ENCODE measurements around the gene PPP2R3B.
A peak's percentile ranks its signal among the peaks of the same experiment; 100 is the strongest.
"Not testable (repeated sequence)": the region's sequence is repeated elsewhere in the genome, so short reads cannot be mapped to it uniquely, and the experiment has no call there.

The PPP2R3B gene

DNA sequence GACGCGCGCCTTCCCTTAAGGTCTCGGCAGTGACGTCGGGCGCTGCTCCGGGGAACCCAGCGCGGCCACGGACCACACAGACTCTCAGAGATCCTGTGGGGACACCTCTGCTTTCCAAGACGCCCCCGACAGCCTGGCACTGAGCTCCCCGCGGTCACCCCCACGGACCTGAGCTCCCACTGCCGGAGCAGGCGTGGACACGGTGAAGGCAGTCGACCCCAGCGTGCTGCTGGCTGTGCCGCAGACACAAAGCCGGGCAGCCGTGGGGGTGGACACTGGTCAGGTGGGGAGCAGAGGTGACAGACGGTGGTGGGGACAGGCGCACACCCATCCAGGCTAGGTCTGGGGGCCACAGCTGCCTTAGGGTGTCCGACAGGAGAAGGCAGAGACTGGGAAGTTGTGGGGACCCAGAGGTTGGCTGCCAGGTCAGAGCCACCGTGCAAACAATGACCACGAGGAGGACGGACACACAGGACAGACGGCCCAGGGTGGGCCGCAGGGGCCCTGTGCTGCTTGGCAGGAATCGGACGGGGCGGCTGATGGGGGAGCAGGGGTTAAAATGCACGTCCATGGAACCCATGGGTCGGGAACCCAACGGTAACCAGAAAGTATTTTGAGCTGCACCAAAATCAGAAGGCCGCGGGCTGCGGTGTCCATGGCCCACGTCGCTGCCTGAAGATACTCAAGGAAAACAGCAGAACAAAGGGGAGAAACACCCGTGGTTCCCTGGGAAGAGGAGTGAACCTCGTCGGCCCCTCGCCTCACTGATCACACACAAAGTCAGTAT is 51.5 kb downstream of the PPP2R3B start:
- no peak for DNase-seq

DNA sequence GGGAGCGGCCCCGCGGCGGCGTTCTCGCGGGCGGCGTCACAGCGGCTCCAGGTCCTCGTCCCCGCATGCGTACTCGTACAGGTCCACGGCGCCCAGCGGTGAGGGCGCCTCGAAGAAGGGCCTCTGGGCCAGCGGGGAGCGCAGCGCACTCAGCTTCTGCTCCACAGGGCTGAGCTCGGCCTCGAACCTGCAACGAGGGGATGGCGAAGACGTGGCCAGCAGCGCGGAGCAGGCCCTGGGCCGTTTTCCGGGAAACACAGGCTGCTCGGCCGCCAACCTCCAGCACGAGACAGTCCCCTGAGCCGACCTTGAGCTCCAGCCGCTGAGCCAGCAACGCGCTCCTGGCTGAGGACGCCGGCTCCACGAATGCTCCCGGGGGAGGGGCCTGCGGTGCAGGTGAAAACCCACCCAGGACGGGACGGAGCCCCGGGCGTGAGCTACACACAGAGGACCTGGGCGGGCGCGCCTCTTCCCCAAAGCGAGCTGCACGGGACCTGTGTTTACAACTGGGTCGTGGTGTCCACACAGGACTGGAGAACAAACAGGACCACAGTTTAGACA is 52.3 kb downstream of the PPP2R3B start:
- DNase-seq = no peak

DNA sequence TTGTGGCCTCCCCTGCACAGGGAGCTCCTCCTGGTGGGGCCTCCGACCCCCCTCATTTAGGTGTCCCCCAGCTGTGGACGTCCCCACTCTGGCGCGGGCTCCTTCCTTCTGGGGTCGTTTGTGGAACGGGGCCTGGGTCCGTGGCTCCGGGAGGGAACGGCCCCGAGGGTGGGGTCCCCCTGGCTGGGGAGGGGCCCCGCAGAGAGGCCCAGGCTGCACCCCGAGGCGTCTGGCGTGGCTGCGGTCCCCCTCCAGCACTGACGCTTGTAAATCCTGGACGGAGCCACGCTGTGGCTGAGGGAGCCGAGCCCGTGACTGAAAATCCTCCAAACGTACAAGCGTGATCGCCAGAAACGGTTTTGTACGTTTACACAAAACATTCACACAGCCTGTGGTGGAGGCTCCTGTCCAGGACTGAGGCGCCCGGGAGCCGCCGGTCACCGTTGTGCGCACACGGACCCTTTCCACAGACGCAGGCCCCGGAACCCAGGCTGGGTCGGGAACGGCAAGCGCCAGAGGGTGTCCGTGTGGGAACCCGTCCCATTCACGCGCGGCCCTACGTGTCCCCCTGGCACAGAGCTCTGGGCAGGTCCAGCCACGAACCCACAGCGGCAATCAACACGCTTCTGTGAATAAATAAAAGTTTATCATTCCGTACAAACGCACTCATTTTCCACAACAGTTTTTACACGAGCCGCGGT is 52.9 kb downstream of the PPP2R3B start:
- DNase-seq = no peak

DNA sequence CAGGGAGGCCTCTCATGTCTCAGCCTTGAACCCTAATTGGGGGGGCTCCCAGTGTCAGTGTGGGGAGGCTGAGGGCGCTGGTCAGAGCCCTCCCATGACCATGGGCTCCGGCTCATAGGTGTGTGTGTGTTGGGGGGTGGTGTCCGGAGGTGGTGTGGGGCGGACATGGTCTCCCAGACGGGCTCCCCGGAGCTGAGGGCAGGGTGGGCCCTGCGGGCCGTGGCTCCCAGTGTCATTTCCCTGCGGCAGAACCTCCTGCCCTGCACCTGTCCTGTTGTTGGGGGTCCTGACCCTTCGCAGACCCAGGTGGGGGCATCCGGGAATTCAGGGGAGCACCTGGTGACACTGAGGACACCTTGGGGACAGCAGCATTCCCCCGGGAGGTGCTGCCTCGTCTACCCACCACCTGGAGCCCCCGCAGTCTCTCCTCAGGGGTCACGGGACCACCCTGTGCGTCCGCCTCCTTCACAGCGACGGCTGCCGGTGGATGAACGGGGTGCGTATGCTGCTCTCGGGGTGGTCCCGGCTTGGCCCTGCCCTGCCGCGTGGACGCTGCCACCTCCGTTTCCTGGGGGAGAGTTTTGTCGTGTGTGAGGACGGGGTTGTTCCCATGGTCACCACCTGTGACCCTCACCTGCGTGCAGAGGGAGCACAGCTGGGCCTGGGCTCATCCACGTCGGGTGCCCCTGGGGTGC is 53.6 kb downstream of the PPP2R3B start:
- DNase-seq = no peak

DNA sequence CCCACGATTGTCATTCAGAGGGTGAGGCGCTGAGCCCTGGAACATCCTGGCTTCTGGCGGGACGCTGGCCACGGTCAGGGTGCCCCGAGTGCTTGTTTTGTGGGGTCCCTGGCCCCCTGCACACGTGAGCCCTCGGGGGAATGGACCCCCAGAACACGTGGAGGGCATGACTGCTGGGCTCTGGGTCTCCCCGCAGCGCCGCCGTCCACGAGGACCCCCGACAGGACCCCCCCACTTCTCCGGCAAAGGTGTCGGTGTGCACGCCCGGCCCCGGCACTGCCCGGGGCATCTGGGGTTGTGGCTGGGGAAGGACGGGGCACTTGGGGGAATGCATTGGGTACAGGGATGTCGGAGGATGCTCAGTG is 54.2 kb downstream of the PPP2R3B start:
- no peak for DNase-seq

DNA sequence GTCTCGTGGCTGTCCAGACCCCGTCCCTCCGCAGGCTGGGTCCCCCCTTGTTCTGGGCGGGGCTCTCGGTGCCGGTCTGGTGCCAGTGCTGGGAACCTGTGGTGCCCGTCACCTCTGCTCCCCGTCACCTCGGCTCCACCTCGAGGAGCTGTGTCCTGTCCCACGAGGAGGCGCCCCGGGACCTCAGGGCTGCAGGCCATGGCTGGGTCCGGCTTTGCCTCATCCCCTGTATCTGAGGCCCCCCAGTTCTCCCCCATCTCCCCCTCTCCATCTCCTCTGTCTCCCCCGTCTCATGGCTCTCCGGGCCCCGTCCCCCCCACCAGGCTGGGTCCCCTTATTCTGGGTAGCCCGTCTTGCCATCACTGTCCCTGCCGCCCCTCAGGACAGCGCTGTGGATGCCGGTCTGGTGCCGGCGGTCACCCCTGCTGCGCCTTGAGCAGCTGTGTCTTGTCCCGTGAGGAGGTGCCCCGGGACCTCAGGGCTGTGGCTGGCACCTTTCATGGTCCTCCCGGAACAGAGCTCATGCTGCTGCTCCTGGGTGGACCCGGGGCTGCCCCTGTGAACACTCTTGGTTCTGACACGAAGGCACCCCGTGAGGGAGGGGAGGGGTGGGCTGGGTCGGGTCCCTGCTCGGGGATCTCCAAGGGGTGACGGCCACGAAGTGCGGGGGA is 54.7 kb downstream of the PPP2R3B start:
- no peak for DNase-seq

DNA sequence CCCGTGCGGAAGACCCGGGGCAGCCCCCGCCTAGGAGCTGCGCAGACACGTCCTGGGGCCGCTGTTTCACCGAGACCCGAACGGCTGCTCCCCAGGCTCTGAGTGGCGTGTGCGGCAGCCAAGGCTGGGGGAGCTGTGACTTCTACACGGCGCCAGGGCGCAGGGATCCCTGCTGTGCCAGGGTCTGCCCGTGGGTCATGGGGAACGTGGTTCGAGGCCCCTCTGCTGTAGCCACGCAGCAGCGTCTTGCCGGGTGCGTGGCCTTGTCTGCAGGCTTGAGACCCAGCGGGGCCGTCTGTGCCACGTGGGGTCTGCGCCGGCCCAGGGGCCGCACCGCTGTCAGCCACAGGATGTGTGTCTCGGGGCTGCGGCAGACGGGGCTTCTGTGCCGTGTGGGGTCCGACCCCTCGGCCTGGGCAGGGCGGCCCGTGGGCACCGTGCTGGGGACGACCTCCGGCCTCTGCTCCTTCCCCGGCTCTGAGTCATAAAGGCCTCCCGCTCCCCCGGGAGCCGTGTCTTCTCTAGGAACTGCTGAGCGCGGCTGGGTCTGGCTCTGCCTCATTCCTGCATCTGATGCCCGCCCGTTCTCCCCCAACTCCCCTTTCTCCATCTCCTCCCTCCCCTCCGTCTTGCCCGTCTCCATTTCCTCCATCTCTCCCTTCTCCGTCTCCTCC is 55.4 kb downstream of the PPP2R3B start:
- no peak for DNase-seq

DNA sequence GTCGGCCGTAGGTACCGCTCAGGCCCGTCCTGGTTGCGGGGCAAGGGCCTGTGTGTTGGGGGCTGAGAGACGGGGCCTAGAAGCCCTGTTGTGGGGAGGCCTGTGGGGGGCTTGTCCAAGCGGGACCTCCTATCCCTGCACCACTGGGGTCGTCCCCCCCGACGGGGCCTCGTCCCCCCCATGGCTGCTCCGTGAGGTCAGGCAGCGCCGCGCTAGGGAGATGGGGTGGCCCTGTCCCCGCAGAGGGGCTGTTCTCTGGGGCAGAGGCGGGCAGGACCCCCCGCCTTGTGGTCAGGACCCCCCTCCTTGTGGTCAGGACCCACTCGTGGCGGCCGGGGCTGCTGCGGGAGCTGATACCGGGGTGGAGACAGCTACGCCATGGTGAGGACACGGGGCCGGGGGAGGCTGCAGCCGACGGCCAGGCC is 56.0 kb downstream of the PPP2R3B start:
- DNase-seq = no peak

DNA sequence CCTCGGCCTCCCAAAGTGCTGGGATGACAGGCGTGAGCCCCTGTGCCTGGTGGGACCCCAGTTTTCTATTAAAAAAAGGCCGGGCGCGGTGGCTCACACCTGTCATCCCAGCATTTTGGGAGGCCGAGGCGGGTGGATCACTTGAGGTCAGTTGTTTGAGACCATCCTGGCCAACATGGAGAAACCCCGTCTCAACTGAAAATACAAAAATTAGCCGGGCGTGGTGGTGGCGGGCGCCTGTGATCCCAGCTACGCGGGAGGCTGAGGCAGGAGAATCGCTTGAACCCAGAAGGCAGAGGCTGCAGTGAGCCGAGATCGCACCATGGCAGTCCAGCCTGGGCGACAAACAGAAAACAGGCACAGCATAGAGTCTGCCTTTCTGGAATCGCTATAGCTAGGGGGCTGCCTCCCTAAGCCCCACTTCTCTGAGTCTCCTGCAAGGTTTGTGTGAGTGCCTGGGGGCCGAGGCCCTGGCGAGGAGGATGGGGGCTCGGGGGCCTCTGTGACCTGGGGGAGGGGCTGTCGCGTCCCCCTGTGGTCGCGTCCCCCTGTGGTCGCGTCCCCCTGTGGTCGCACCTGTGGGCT is 56.5 kb downstream of the PPP2R3B start:
- not testable (repeated sequence) for DNase-seq

DNA sequence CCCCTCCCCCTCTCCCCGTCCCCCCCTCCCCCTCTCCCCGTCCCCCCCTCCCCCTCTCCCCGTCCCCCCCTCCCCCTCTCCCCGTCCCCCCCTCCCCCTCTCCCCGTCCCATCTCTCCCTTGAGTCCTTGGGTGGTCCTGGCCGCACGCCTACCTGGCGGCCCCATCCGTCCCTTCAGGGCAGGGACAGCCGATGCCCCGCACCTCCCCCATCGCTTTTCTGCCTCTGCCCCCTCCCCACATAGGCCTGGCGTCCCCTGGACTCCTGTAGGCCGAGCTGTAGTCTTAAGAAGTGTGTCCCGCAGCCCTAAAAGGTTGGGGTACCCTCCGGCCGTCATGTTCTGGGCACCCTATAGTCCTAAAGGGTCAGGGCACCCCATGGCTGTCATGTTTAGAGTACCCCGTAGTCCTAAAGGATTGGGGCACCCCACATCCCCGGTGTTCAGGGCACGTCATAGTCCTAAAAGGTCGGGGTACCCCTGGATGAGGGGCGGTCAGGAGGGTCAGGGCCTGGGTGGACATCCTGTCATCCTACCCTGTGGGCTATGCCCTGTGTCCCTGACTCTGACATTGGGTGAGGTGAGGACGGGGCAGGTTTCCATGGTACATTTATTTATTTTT is 57.3 kb downstream of the PPP2R3B start:
- no peak for DNase-seq

DNA sequence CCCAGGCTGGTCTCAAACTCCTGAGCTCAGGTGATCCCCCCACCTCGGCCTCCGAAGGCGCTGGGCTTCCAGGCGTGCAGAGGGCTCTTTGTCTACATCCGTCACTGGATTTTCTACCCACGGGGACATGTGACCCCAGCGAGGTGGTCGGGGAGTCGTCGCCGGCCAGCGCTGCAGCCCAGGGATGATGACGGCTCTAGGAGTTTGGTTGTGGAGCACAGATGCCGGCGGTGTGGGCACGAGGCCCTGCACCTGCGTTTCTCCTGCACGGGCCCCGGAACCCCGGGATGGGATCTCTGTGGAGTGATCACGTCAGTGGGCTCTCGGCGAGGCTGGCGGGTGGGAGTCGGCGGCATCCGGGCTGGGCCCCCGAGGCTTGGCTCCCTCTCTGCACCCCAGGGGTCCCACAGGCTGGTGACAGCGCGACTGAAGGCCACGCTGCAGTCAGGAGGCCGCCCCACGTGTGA is 59.0 kb downstream of the PPP2R3B start:
- DNase-seq = no peak

DNA sequence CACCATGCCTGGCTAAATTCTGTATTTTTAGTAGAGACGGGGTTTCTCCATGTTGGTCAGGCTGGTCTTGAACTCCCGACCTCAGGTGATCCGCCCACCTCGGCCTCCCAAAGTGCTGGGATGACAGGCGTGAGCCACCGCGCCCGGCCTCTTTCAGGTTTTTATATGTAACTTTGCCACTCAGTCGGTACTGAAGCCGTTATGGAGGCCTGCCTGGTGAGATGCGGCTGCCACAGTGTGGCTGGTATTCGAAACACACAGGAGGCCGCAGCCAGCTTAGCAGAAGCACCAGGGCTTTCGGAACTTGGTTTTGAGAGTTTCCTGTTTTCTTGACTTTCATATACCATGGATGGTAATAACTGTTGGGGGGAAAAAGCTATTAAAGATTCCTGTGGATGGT is 62.0 kb downstream of the PPP2R3B start:
- not testable (repeated sequence) for DNase-seq

DNA sequence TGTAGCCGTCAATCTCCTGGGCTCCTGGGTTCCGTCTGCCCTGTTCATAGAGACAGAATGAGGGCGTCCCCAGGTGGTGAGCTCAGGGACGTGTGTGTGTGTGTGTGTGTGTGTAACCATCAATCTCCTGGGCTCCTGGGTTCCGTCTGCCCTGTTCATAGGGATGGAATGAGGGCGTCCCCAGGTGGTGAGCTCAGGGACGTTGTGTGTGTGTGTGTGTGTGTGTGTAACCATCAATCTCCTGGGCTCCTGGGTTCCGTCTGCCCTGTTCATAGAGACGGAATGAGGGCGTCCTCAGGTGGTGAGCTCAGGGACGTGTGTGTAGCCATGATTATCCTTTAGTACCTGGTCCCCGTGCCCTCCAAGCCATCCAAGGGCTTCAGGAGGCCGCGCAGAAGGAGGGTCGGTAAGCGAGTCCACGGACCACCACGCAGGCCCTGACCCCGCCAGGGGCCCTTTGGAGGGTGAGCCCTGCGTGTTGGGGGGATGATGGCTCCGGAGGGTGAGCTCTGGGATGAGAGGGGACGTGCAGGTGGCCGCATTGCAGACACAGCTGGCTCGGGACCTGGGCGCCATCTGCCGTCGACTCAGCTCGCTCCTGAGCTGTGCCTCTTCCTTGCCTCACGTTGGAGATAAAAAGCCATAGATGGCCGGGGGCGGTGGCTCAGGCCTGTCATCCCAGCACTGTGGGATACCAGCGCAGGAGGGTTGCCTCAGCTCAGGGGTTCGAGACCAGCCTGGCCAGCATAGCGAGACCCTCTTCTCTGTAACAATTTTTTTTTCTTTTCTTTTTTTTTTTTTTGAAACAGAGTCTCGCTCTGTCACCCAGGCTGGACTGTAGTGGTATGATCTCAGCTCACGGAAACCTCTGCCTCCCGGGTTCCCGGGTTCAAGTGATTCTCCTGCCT is 62.7 kb downstream of the PPP2R3B start:
- peak in 1 of 2 donors; percentile 60 for DNase-seq

DNA sequence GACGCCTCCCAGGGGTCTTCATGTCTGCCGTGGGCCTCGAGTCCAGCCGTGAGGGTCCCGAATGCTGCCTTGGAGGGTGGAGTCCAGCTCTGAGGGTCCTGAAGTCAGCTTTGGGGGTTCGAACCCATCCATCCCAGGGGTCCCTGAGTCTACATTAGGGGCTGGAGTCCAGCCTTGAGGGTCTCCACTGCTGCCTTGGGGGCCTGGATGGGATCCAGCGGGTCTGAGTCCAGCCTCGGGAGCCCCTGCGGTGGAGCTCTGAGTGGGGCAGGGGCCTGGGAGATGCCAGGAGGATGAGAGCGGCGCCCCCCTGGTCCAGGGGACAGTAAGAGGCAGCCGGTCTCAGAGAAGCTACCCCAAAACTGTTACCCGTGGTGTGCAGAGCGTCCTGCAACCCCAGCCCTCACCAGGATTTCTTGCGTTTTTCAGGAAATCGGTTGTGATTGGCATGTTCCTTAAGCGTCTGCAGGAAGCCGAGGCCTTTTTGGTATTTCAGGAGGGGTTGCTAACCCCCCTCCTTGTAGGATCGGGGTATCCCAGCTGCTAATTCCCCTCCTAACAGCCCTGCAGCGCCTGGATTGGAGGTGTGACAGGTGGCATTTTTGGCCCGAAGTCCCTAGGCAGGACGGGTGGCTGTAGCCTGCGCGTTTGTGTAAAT is 66.5 kb downstream of the PPP2R3B start:
- no peak for DNase-seq

DNA sequence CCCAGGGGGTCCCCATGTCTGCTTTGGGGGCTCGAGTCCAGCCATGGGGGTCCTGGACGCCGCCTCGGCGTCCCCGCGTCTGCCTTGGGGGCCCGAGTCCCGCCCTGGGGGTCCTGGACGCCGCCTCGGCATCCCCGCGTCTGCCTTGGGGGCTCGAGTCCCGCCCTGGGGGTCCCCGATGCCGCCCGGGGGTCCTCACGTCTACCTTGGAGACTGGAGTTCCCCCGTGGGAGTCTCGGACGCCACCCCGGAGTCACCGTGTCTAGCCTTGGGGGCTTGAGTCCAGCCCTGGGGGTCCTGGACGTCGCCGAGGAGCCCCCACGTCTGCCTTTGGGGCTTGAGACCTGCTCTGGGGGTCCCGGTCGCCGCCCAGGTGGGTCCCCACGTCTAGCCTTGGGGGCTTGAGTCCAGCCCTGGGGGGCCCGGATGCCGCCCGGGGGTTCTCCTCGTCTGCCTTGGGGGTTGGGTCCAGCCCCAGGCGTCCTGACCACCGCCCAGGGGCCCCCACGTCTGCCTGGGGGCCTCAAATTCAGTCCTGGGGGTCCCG is 67.1 kb downstream of the PPP2R3B start:
- no peak for DNase-seq

DNA sequence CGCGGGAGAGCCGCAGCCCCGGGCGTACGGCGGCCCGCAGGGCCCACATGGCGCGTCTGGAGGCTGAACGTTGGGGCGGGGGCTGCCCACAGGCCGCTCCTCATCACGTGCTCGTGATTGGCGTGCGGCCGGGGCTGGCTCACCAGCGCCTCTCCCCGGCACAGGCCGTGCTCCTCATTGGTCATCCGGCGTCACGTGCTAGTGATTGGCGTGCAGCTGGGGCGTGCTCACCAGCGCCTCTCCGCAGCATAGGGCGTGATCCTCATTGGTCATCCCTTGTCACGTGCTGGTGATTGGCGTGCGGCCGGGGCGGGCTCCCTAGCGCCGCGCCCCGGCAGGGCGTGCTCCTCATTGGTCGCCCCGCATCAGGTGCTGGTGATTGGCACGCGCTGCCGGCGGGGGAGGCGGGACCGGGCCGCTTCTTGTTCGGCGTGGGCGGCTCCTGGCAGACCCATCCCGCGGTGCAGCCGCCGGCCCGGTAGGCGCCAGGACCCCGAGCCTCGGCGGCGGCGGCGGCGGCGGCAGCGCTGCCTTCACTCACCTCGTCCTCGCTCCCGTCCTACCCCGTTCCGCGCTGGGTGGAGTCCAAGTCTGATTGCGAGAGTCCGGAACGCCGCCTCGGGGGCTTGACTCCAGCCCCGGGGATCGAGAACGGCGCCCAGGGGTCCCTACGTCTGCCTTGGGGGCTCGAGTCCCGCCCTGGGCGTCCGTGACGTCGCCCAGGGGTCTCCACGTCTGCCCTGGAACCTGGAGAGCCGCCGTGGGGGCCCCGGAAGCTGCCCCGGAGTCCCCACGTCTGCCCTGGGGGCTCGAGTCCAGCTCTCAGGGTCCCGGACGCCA is 67.7 kb downstream of the PPP2R3B start, which contains the start of gene GTPBP6:
TSS of gene GTPBP6 (minus strand) at position 58 of the 840 bp plus-strand sequence. CDS start at position 49, 9 bp downstream.
- DNase-seq = peak; percentile 100

DNA sequence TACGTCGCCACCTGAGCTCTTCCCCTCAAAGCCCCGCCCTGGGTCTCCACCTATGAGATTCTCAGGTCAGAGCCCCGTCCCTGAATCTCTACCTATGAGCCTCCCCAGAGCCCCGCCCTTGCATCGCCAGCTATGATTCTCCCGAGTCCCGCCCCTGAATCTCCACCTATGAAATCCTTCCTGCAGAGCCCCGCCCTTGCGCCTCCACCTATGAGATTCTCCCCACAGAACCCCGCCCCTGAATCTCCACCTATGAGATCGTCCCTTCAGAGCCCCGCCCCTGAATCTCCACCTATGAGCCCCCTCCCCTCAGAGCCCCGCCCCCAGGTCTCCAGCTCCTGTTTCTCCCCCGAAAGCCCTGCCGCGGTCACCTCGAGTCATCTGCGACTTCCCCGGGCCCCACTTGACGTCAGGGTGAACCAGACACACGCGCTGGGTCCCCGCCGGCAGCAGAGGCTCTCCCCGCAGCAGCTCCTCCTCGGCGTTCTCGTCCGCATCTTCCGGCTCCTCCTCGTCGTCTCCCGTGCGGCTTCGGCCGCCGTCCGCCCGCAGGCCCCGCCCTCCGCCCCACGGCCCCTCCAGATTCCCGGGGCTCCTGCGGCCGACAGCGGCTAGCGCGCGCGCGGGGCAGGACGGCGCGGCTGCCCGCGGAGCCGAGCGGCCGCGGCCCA is 68.5 kb downstream of the PPP2R3B start:
- peak; percentile 99 for DNase-seq

Data from CD4-positive, alpha-beta T cell treated with Interleukin-4 for 1 hour (primary cell).